NT2/D1 (cell line): ENCODE results near the gene MXD1.

Experiments
- SUZ12 ChIP-seq: IDR thresholded peaks from 2 replicates; pipeline ENCODE4 v1.6.1; 2011; ENCODE audit not compliant: insufficient read length, insufficient read depth; ENCODE audit errors: extremely low read depth
- YY1 ChIP-seq: IDR thresholded peaks from 2 replicates; pipeline ENCODE4 v1.6.1; 2011; ENCODE audit not compliant: insufficient read length, insufficient read depth
- ZNF274 ChIP-seq: IDR thresholded peaks from 2 replicates; pipeline ENCODE4 v1.6.1; 2011; ENCODE audit warnings: mild to moderate bottlenecking, low read depth, low read length

GRCh38 chr2:69977906-69978482 is 63.1 kb downstream of the MXD1 start:
- no peak for TF ChIP-seq ZNF274
- no peak for TF ChIP-seq SUZ12
- TF ChIP-seq YY1: no peak
